Peyer's patch (tissue), 4 donors: ENCODE measurements around the gene DNMT3A. TPM values are rescaled to one million over a fixed set of nuclear protein-coding genes. Genes with fewer than 3 reads are reported as not detected.

Source experiments
- DNase-seq, 3 donors: peaks; one replicate each; pipeline ENCODE4 v3.0.0-alpha.2; 2017 to 2019
- H3K27ac ChIP-seq, 4 donors: fragments of 200-600 bp; sonication (generic); one replicate each; pipeline ENCODE4 v1.5.1; 2016 to 2019
- H3K27me3 ChIP-seq, 2 donors: fragments of 200-600 bp; sonication (generic); one replicate each; pipeline ENCODE4 v1.5.1; 2019
- H3K36me3 ChIP-seq, 3 donors: fragments of 200-600 bp; sonication (generic); one replicate each; pipeline ENCODE4 v1.5.1; 2016 to 2019
- H3K4me1 ChIP-seq, 4 donors: fragments of 200-600 bp; sonication (generic); one replicate each; pipeline ENCODE4 v1.5.1; 2016 to 2019
- H3K4me3 ChIP-seq, 4 donors: fragments of 200-600 bp; sonication (generic); 1 replicate in 3 of 4; 2 replicates in 1 of 4; pipeline ENCODE4 v1.5.1; 2016 to 2019; ENCODE audit warnings: mild to moderate bottlenecking in 1 of 4
- H3K9me3 ChIP-seq, 4 donors: fragments of 200-600 bp; sonication (generic); one replicate each; pipeline ENCODE4 v1.5.1; 2016 to 2019; ENCODE audit warnings: mild to moderate bottlenecking in 1 of 4
- CTCF ChIP-seq, 6 experiments: fragments of 450-650 bp in 4 of 6; fragments of 200-600 bp in 2 of 6; sonication (generic) in 1 of 6; IDR thresholded peaks; one replicate each; pipeline ENCODE4 v1.5.1; 2017 to 2019; ENCODE audit warnings: antibody characterized with exemption in 6 of 6, mild to moderate bottlenecking in 3 of 6, moderate library complexity in 1 of 6
- POLR2A ChIP-seq, 2 donors: fragments of 450-650 bp; IDR thresholded peaks; one replicate each; pipeline ENCODE4 v1.5.1; 2017; ENCODE audit warnings: antibody characterized with exemption in 2 of 2, mild to moderate bottlenecking in 2 of 2, moderate library complexity in 2 of 2
- small RNA-seq, 2 donors: library from RNA; depleted of rRNA; stranded (forward); fragments of <200 nt; gene quantifications; one replicate each; pipeline ENCODE3, GENCODE V24; 2016
- total RNA-seq, 4 donors: library from RNA; depleted of rRNA; stranded (reverse); fragments of >200 nt; gene quantifications; one replicate each; pipeline ENCODE4 v1.1.0, GENCODE V29; 2016

The DNMT3A gene
- total RNA-seq, 4 donors from 2014 or later: 10.7 to 126 (median 27.7) TPM

GRCh38 chr2:25184254-25184653, 157.5 kb downstream of the DNMT3A start:
- DNase-seq: no peak
- Histone ChIP-seq H3K9me3 (peaks cover 0 to 4% (median 0%) of the 10 kb centered on the region in 4 donors), H3K36me3 (no peaks in the 10 kb centered on the region), H3K27ac (no peak overlapping the region), H3K4me1 (no peaks in the 10 kb centered on the region), H3K4me3 (no peak overlapping the region), H3K27me3 (no peaks in the 10 kb centered on the region)
- TF ChIP-seq CTCF (IDR thresholded peaks at IDR 0.05) (no peak), POLR2A (IDR thresholded peaks at IDR 0.05) (no peak)

- Histone ChIP-seq H3K27ac (no peak overlapping the region), H3K4me3 (no peak overlapping the region), H3K27me3 (no peaks in the 10 kb centered on the region), H3K36me3 (no peaks in the 10 kb centered on the region), H3K9me3 (peaks cover 0 to 4% (median 0%) of the 10 kb centered on the region in 4 donors), H3K4me1 (no peaks in the 10 kb centered on the region)
- no peak for TF ChIP-seq POLR2A (IDR thresholded peaks at IDR 0.05)
- TF ChIP-seq CTCF (IDR thresholded peaks at IDR 0.05): no peak
- DNase-seq: no peak
Measured at GRCh38 chr2:25178976-25179375, 162.7 kb downstream of the DNMT3A start.

Small RNA genes within 50 kb of the gene (small RNA-seq; reads per million reads assigned to genes)
- gene MIR1301: 1.6 to 2.6 reads per million in 2 donors

Other genes with a start within 250 kb of the DNMT3A start
- gene POMC, start 173.3 kb downstream of the DNMT3A start, total RNA-seq: not detected